ENCODE measurements around the gene CDCA8. TPM values are rescaled to one million over a fixed set of nuclear protein-coding genes. Genes with fewer than 3 reads are reported as not detected.

CDCA8 gene
- total RNA-seq, 1 experiment from 2014 or later, result 33.6 TPM

DNA sequence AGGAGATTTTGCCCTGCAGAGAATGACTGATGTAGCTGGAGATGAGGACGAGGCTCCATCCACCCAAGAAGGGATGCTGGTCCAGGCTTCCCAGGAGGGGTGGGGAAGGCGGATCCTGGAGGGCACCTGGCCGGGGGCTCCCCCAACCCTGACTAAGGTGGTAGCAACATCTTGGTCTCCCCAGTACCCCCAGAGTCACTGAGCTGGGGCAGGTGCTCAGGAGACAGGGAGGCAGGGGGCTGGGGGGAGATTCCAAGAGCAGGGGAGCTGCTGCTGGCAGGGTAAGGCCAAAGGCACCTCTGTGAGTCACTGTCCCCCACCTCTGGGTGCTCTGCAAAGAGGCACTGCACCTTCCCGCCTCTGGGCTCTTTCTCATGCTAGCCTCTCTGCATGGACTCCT, 24.0 kb downstream of the CDCA8 start:
- DNase-seq (ENCODE audit: low read depth), result no peak

GRCh38 chr1:37717631-37718030, 25.3 kb downstream of the CDCA8 start:
- no peak for DNase-seq (ENCODE audit: low read depth)

- DNase-seq (ENCODE audit: low read depth), result no peak
Measured at GRCh38 chr1:37718181-37718900, 26.0 kb downstream of the CDCA8 start.

DNA sequence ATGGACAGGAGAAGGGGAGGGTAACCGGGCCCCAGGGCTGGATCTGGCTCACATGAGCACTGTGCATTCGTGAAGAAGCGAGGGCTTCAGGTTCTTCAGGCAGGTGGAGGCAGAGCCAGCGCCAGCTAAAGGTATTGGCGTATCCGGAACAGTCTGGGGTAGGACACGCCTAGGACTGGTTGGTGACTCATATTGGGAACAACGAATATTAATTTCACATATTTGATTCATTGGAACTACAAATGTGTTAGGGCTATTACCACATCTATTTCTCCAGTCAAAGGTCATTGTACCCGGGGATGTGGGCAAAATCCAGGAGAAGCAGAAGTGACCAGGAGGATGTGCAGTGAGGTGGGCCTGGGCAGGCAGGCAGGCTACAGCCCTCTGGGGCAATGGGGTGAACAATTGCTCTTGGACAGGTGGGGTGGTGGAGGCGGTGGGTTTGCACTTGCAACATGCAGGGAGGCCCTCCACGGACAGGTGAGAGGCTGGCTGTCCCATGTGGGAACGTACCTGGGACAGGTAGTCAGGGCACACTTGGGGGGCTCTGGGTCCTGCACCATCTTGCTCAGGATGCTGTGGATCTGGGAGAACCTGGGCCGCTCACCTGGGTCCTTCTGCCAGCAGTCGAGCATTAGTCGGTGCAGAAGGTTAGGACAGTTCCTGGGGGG, 26.7 kb downstream of the CDCA8 start:
- no peak for DNase-seq (ENCODE audit: low read depth)

- no peak for DNase-seq (ENCODE audit: low read depth)
Measured at GRCh38 chr1:37719572-37720195, 27.4 kb downstream of the CDCA8 start.

- DNase-seq (ENCODE audit: low read depth), result no peak
Measured at GRCh38 chr1:37720231-37721130, 28.2 kb downstream of the CDCA8 start.

DNA sequence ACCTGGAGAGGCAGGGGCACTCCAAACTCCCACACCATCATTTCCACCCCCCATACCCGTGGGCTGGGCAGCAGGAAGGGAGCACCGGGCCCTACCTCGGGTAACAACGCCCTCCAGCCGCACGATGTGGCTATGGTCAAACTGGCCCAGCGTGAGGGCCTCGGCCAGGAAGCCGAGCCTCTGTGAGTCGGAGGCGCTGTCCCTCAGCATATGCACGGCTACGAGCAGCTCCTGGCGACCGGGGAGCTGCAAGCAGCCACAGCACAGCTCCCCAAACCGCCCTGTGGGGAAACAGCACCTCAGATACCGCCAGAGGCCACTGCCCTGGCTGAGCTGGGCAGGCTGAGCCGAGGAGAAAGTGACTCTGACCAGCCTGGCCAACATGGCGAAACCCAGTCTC, 29.2 kb downstream of the CDCA8 start:
- no peak for DNase-seq (ENCODE audit: low read depth)

GRCh38 chr1:37722181-37723071, 30.1 kb downstream of the CDCA8 start:
- DNase-seq (ENCODE audit: low read depth), result no peak

GRCh38 chr1:37723072-37723389, 30.7 kb downstream of the CDCA8 start:
- DNase-seq (ENCODE audit: low read depth), result no peak

GRCh38 chr1:37723390-37724078, 31.2 kb downstream of the CDCA8 start:
- DNase-seq (ENCODE audit: low read depth), result peak; percentile 70

DNA sequence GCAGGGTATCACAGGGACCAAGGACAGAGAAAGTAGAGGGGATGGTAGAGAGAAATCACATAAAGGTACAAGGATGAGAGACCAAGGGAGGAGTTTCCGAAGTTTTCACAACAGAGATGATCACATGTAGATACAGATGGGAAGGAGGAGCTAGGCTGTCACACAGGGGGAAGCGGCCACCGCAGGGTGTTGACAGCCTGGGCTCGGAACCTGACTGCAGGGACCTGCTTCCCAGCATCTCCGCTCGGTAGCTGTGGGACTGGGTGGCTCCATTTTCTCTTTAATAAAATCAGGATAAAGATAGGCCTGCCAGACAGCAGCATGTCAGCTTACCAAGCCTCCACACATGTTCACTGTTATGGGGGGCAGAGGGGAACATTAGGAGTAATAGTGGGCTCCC, 32.3 kb downstream of the CDCA8 start:
- DNase-seq (ENCODE audit: low read depth), result no peak

GRCh38 chr1:37725851-37726613, 33.7 kb downstream of the CDCA8 start:
- no peak for DNase-seq (ENCODE audit: low read depth)

DNA sequence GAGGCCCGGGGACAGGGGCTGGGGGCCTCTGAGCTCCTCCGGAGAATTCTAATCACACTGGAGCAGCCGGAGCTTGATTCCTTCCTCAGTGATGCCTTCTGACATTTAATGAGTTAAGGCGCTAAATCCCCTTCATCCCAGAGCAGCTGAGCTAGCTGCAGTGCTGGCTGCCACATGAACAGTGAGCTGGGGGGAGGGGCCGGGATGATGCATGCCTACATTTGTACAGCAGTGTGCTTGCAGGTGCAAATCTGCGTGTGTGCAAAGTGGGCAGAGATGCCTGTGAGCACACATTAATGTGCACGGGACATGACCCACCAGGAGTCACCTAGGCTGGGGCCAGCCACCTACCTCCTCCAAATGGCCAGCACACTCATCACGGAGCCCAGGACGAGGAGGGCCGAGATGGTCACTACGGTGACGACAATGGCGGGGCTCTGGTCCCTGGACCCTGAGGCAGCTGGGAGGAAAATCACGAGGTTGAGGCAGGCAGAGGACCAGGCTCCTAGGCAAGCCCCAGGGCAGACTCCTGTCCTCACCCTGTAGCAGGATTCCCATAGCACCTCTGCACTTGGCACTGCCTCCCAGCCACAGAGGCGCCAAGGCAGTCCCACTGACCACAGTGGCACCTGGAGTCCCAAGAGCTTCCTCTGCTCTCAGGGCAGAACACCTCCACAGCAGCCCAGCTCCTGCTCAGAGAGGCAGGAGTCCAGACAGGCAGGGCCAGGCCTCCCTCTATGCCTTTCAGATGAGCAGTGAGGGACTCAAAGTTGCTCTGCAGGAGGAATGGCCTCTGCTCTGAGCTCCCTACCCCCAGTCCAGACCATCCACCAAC, 34.7 kb downstream of the CDCA8 start:
- DNase-seq (ENCODE audit: low read depth), result no peak

- DNase-seq (ENCODE audit: low read depth), result no peak
Measured at GRCh38 chr1:37728416-37728815, 36.1 kb downstream of the CDCA8 start.

DNA sequence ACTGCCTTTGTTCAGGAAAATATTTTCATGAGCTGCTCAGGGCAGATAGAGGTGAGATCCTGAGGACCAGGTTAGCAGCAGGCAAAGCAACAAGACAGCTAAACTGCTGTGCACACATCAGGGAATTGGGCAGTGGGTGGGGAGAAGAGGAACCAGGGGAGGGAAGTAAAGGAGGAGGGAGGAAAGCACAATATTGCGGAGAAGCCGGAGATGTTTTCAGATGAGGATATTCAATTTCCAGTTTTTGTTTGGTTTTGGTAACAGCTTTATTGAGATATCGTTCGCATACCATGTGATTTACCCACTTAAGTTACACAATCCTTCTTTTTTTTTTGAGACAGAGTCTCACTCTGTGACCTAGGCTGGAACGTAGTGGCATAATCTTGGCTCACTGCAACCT, 38.1 kb downstream of the CDCA8 start:
- DNase-seq (ENCODE audit: low read depth), result no peak

GRCh38 chr1:37731312-37732019, 39.1 kb downstream of the CDCA8 start:
- no peak for DNase-seq (ENCODE audit: low read depth)

DNA sequence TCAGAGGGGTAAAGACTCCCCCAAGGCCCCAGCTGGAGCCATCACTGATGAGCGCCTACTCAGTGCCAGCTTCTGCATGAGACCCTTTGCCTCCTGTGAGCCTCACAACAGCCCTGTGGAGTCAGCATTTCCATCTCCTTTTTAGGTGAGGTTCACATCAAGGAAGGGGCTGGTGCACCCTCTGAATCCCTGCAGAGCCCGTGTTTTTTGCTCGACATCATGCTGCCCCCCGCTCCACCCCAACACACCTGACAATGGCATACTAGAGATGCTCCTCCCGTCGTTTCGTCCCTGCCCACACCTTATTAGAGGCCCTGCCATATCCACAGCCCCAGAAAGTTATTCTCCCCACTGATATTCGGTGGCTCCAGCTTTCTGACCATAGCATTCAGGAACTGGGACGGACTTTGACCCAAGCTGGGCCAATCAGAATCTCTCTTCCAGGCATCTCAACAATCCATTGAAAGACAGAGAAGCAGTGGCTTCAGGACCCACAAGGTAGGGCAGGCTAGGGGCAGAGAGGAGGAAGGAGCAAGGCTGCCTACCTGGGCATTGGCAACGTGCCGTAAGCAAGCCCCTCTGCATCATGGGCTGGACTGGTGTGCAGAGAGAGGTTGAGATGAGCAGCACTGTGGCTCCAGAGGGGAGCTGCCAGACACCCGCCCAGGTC, 39.9 kb downstream of the CDCA8 start:
- DNase-seq (ENCODE audit: low read depth), result no peak

Measured in Daoy (cell line).